ENCODE results near the gene FTHL17. TPM values are rescaled to one million over a fixed set of nuclear protein-coding genes. Genes with fewer than 3 reads are reported as not detected.

Gene FTHL17
- total RNA-seq (not detected in 2 replicates), polyA plus RNA-seq (not detected in 2 replicates)

- no peaks in the 10 kb centered on the region for H4K20me1 ChIP-seq (ENCODE audit: insufficient read depth, poor library complexity, severe bottlenecking)
- H3K27ac ChIP-seq: no peak within 1 kb of the TSS
- no peak within 1 kb of the TSS for H3K4me3 ChIP-seq
- H3K79me2 ChIP-seq: no peaks in the 10 kb centered on the region
- H3K27me3 ChIP-seq: no peaks in the 10 kb centered on the region
- no peaks in the 10 kb centered on the region for H3K9me3 ChIP-seq (ENCODE audit: low read depth)
- no peak within 1 kb of the TSS for H3K4me2 ChIP-seq
- no peak for DNase-seq (ENCODE audit: low spot score)
- TF ChIP-seq CTCF (IDR thresholded peaks at IDR 0.05; ENCODE audit: poor library complexity) (no peak), EZH2phosphoT487 (IDR thresholded peaks at IDR 0.05; ENCODE audit: low read depth, severe bottlenecking, unreplicated experiment) (no peak), EZH2 (IDR thresholded peaks at IDR 0.05; ENCODE audit: borderline replicate concordance) (no peak)
- no peak within 1 kb of the TSS for H2AFZ ChIP-seq
- H3K36me3 ChIP-seq (replicated peaks; ENCODE audit: insufficient read depth, low read depth): peaks cover 3% of the 10 kb centered on the region
- no peaks in the 10 kb centered on the region for H3K4me1 ChIP-seq (ENCODE audit: insufficient read depth)
- H3K9me2 ChIP-seq (replicated peaks; ENCODE audit: insufficient read depth): no peaks in the 10 kb centered on the region
- WGBS (ENCODE audit: low lambda C conversion rate, missing lambda C conversion rate): 97% methylated on average over 29 of the region's 33 CpGs
These were observed at the start of gene FTHL17 for GRCh38 chrX:31071725-31072124. TSS of gene FTHL17 (minus strand) at chrX:31072041. CDS start at chrX:31071953, 88 bp downstream.

DNA sequence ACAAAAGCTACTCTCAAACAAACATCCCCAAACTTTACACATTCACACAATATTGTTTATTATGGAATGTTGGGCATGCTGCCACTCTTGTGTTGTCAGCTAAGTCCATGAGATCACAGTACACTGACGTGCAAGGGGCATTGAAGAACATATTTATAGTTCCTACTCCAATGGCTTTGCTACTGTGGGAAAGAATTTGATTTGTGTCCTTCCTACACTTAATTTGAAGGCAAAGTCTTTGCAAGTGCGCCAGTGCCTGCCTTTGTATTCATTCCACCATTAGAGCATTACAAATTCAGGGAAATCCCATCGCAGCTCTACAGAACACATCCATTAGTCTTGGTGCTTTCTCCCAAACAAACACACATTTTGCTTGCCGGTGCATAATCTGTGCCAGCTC lies 45.4 kb upstream of the FTHL17 start:
- no peak overlapping the region for H2AFZ ChIP-seq
- H4K20me1 ChIP-seq (ENCODE audit: insufficient read depth, poor library complexity, severe bottlenecking): no peaks in the 10 kb centered on the region
- no peaks in the 10 kb centered on the region for H3K9me3 ChIP-seq (ENCODE audit: low read depth)
- DNase-seq (ENCODE audit: low spot score): no peak
- no peak overlapping the region for H3K27ac ChIP-seq
- no peak for TF ChIP-seq CTCF (IDR thresholded peaks at IDR 0.05; ENCODE audit: poor library complexity)
- TF ChIP-seq EZH2phosphoT487 (IDR thresholded peaks at IDR 0.05; ENCODE audit: low read depth, severe bottlenecking, unreplicated experiment): no peak
- no peak for TF ChIP-seq EZH2 (IDR thresholded peaks at IDR 0.05; ENCODE audit: borderline replicate concordance)
- 72% methylated on average over 4 of the region's 4 CpGs for WGBS (ENCODE audit: low lambda C conversion rate, missing lambda C conversion rate)
- H3K4me3 ChIP-seq: no peak overlapping the region
- H3K4me2 ChIP-seq: no peak overlapping the region
- no peaks in the 10 kb centered on the region for H3K9me2 ChIP-seq (replicated peaks; ENCODE audit: insufficient read depth)
- H3K36me3 ChIP-seq (replicated peaks; ENCODE audit: insufficient read depth, low read depth): no peaks in the 10 kb centered on the region
- H3K27me3 ChIP-seq: no peaks in the 10 kb centered on the region
- no peaks in the 10 kb centered on the region for H3K79me2 ChIP-seq
- no peaks in the 10 kb centered on the region for H3K4me1 ChIP-seq (ENCODE audit: insufficient read depth)

DNA sequence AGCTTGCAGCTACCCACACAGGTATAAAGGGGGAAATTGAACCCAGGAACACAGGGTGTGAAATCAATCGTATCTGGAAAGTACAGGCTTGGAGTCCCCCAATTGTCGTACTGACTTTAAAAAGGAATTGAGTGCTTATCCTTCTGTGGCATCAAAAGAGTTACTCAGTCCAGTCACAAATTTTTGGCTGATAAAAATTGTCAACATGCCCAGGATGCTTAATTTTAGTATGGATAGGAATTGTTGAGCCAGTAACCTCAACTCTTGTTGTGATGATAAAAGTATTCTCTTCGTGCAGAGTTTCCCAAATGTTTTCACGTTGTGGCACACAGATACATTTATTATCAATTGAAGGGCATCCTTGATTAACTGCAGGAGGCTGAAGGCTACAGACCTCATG lies 43.6 kb upstream of the FTHL17 start:
- no peak for TF ChIP-seq EZH2phosphoT487 (IDR thresholded peaks at IDR 0.05; ENCODE audit: low read depth, severe bottlenecking, unreplicated experiment)
- no peak for TF ChIP-seq CTCF (IDR thresholded peaks at IDR 0.05; ENCODE audit: poor library complexity)
- no peak for TF ChIP-seq EZH2 (IDR thresholded peaks at IDR 0.05; ENCODE audit: borderline replicate concordance)
- H3K27ac ChIP-seq: no peak overlapping the region
- no peak for DNase-seq (ENCODE audit: low spot score)

GRCh38 chrX:31114858-31115257 lies 43.0 kb upstream of the FTHL17 start:
- H3K9me2 ChIP-seq (replicated peaks; ENCODE audit: insufficient read depth): no peaks in the 10 kb centered on the region
- H3K4me1 ChIP-seq (ENCODE audit: insufficient read depth): no peaks in the 10 kb centered on the region
- no peak overlapping the region for H3K4me3 ChIP-seq
- no peaks in the 10 kb centered on the region for H3K36me3 ChIP-seq (replicated peaks; ENCODE audit: insufficient read depth, low read depth)
- H2AFZ ChIP-seq: no peak overlapping the region
- no peaks in the 10 kb centered on the region for H3K9me3 ChIP-seq (ENCODE audit: low read depth)
- WGBS (ENCODE audit: low lambda C conversion rate, missing lambda C conversion rate): 79% methylated on average over 2 of the region's 2 CpGs
- H4K20me1 ChIP-seq (ENCODE audit: insufficient read depth, poor library complexity, severe bottlenecking): no peaks in the 10 kb centered on the region
- DNase-seq (ENCODE audit: low spot score): no peak
- H3K4me2 ChIP-seq: no peak overlapping the region
- no peak for TF ChIP-seq EZH2 (IDR thresholded peaks at IDR 0.05; ENCODE audit: borderline replicate concordance)
- TF ChIP-seq CTCF (IDR thresholded peaks at IDR 0.05; ENCODE audit: poor library complexity): no peak
- no peak for TF ChIP-seq EZH2phosphoT487 (IDR thresholded peaks at IDR 0.05; ENCODE audit: low read depth, severe bottlenecking, unreplicated experiment)
- H3K79me2 ChIP-seq: no peaks in the 10 kb centered on the region
- no peaks in the 10 kb centered on the region for H3K27me3 ChIP-seq
- H3K27ac ChIP-seq: no peak overlapping the region

More for the DNA sequence above, 43.6 kb upstream of the FTHL17 start:
- Histone ChIP-seq H3K4me3 (no peak overlapping the region), H3K27me3 (no peaks in the 10 kb centered on the region), H3K36me3 (replicated peaks; ENCODE audit: insufficient read depth, low read depth) (no peaks in the 10 kb centered on the region), H3K79me2 (no peaks in the 10 kb centered on the region), H3K4me1 (ENCODE audit: insufficient read depth) (no peaks in the 10 kb centered on the region), H4K20me1 (ENCODE audit: insufficient read depth, poor library complexity, severe bottlenecking) (no peaks in the 10 kb centered on the region), H3K9me2 (replicated peaks; ENCODE audit: insufficient read depth) (no peaks in the 10 kb centered on the region), H3K4me2 (no peak overlapping the region), H3K9me3 (ENCODE audit: low read depth) (no peaks in the 10 kb centered on the region), H2AFZ (no peak overlapping the region)
- WGBS (ENCODE audit: low lambda C conversion rate, missing lambda C conversion rate): 81% methylated on average over 4 of the region's 4 CpGs
